HG03342 (cell line): ENCODE results near the gene PLEKHA5.
"Not testable (repeated sequence)": the region's sequence is repeated elsewhere in the genome, so short reads cannot be mapped to it uniquely, and the experiment has no call there.

Experiments used
- ATAC-seq: cut with Tn5 transposase; IDR thresholded peaks from one replicate; pipeline ENCODE4 v1.9.1; 2021; ENCODE audit warnings: mild to moderate bottlenecking, moderate library complexity; ENCODE audit not compliant: unreplicated experiment

The PLEKHA5 gene

DNA sequence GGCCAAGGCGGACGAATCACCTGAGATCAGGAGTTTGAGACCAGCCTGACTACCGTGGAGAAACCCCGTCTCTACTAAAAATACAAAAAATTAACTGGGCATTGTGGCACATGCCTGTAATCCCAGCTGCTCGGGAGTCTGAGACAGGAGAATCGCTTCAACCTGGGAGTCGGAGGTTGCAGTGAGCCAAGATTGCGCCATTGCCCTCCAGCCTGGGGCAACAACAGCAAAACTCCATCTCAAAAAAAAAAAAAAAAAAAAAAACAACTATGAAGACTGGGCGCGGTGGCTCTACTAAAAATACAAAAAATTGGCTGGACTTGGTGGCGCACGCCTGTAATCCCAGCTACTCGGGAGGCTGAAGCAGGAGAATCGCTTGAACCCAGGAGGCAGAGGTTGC lies 176.1 kb downstream of the PLEKHA5 start:
- ATAC-seq = not testable (repeated sequence)

DNA sequence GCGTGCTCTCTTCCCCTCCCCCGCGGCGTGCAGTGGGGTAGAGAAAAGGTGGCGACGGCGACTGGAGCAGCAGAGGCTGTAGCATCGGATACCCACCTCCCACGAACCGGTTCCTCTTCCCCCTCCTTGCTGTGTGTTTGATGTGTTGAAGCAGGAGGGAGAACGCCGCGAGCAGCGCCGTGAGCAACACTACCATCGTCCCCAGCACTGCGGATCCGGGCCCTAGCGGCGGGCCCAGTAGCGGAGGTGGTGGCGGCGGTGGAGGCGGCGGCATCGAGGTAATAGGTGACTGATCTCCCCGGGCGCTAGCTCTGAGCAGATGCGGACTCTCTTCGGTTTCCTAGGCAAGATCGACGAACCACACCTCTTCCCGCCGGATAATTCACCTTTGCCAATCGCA lies 176.8 kb downstream of the PLEKHA5 start:
- no peak for ATAC-seq

- ATAC-seq = no peak
These were observed 177.9 kb downstream of the PLEKHA5 start for GRCh38 chr12:19307451-19307850.

DNA sequence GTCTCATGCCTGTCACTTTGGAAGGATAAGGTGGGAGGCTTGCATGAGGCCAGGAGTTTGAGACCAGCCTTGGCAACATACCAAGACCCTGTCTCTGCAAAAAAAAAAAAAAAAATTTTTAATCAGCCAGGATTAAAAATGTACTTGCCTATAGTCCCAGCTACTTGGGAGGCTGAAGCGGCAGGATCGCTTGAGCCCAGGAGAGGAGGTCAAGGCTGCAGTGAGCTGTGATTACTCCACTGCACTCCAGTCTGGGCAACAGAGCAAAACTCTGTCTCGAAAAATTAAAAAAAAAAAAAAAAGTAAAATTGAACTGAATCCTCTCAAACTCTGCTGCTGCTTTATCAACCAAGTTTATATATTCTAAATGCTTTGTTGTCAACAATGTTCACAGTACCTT lies 181.6 kb downstream of the PLEKHA5 start:
- ATAC-seq = no peak

GRCh38 chr12:19312637-19313036 lies 183.1 kb downstream of the PLEKHA5 start:
- no peak for ATAC-seq

DNA sequence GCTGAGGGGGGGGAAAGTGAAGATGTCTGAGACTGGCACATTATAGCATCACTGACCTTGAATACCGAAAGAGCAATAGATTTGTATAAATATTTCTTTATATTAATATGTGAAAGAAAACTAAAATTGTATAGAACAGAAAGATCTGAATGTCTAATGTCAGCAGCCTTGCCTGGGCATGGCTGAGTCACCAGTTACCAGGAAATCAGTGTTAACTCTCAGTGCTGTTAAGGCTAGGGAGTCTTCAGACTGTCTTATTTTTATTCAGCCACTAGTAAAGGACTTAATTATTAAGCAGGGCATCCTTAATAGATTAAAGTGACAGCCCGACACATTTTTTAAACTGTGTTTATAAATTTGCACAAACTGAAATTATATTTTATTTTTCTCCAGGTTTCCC lies 186.9 kb downstream of the PLEKHA5 start:
- no peak for ATAC-seq

DNA sequence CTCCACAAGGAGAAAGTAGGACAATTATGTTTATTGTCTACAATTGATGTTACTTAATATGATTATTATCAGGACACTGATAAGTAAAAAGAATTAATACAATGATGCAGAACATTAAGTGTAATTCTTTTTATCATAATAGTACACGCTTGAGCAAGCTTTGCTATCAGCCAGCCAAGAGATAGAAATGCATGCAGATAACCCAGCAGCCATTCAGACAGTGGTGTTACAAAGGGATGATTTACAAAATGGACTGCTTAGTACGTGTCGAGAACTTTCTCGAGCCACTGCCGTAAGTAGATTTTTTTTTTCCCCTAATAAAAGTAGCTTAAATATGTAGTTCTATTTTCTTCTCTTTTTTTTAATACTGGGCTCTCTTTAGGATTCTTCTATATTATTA lies 192.8 kb downstream of the PLEKHA5 start:
- ATAC-seq = no peak

DNA sequence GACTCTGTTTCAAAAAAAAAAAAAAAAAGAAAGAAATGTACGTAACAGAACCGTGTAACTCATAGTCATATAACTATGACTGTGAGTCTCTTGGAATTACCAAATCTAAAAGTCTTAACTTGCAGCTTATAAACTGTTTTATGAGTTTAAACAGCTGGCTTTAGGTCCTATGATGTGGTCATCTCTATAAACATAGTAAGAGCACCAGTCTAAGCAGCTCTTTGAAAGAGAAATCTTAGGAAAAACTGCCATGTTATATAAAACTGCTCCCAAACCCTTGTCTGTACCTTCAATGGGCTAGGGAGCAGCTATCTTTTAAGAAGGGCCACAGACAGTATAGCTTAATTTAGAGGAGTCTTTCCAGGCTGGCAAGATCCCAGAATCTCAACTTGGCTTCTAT lies 194.3 kb downstream of the PLEKHA5 start:
- no peak for ATAC-seq

DNA sequence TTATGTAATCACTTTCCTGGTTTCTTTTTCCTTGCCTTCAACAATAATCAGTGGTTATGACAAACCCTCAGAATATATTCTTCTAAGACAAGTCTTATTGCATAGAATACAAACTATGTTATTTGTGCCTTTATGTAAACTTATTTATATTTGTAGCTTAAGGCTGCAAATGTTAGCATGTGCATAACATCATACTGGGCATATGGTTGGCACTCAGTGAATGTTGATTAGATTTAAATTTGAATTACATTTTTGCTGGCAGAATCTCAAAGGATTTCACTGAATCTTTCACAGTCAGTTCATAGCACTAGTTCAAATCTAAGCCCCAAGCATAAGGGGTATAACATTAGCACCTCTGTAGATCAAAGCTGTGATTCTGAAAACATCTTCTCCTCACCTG lies 196.6 kb downstream of the PLEKHA5 start:
- no peak for ATAC-seq

GRCh38 chr12:19332196-19332595 lies 202.7 kb downstream of the PLEKHA5 start:
- ATAC-seq = no peak

DNA sequence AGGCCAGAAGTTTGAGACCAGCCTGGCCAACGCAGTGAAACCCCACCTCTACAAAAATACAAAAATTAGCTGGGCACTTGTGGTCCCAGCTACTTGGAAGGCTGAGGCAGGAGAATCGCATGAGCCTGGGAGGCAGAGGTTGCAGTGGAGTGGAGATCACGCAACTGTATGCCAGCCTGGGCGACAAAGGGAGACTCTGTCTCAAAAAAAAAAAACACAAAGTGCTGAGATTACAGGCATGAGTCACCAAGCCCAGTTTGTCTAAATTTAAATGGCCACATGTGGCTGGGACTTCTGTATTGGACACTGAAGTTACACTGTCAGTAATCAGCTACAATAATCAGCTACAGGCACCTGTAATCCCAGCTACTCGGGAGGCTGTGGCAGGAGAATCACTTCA lies 208.9 kb downstream of the PLEKHA5 start:
- no peak for ATAC-seq

DNA sequence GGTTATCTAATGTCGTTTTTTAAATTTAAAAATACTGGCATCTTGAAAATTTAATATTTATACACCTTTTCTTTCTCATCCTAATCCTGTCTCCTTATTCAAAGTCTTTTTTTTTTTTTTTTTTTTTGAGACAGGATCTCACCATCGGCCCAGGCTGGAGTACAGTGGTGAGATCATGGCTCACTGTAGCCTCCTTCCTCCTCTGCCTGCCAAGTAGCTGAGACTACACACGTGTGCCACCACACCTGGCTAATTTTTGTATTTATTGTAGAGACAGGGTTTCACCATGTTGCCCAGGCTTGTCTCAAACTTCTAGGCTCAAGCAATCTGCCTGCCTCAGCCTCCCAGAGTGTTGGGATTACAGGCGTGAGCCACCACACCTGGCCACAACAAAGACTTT lies 221.3 kb downstream of the PLEKHA5 start:
- ATAC-seq = not testable (repeated sequence)

- no peak for ATAC-seq
These were observed 221.8 kb downstream of the PLEKHA5 start for GRCh38 chr12:19351346-19351745.

GRCh38 chr12:19369691-19370148 lies 240.2 kb downstream of the PLEKHA5 start:
- ATAC-seq = no peak

DNA sequence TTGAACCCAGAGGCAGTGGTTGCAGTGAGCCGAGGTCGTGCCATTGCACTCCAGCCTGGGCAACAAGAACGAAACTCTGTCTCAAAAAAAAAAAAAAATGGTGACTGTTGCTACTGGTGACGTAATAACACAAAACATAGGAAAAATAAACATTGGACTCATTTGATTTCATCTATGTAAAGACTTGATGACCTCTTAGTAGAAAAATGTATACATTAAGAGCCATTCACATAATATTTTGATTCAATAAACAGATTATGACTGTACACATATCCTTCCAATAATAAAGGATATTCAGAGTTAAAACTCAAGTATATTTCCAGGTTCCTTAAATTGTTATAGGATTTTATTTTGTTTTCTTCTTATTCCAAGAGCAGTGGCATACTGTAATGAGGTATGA lies 244.1 kb downstream of the PLEKHA5 start:
- ATAC-seq = no peak

GRCh38 chr12:19375888-19376287 lies 246.4 kb downstream of the PLEKHA5 start:
- no peak for ATAC-seq

GRCh38 chr12:19376691-19377090 lies 247.2 kb downstream of the PLEKHA5 start:
- no peak for ATAC-seq

DNA sequence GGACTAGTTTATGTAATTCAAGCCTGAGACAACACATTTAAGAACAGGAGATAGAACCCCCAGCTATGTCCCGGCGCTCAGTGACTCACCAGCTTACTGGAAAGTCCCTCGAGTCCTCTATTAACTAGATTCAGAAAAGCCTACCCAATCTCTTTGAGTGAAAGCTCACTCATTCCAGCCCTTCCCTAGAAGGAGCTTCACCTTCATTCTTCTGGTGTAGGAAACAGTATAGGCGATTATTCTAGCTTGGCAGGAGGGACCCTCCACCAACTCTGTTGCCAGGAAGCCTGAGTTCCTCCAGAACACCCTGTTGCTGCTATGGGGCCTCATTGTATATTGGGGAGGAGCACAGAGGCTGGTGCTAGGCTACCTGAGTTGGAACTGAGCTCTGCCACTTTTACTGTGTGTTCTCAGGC lies 252.6 kb downstream of the PLEKHA5 start:
- peak; percentile 97 for ATAC-seq

DNA sequence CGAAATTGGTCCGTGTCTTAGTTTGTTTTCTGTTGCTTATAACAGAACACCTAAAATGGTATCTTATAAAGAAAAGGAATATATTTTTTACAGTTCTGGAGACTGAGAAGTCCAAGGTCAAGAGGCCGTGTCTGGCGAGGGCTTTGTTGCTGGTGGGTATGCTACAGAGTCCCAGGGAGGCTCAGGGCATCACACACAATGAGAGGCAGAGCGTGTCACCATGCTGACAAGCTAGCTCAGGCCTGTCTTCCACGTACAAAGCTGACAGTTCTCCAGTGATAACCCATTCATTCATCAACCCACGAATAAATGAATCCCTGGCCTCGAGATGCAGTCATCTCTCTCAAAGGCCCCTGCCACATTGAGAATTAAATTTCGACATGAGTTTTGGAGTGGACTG lies 253.0 kb downstream of the PLEKHA5 start:
- no peak for ATAC-seq

- ATAC-seq = no peak
These were observed 257.6 kb downstream of the PLEKHA5 start for GRCh38 chr12:19387161-19387560.

- ATAC-seq = no peak
These were observed 258.6 kb downstream of the PLEKHA5 start for GRCh38 chr12:19388131-19388549.

DNA sequence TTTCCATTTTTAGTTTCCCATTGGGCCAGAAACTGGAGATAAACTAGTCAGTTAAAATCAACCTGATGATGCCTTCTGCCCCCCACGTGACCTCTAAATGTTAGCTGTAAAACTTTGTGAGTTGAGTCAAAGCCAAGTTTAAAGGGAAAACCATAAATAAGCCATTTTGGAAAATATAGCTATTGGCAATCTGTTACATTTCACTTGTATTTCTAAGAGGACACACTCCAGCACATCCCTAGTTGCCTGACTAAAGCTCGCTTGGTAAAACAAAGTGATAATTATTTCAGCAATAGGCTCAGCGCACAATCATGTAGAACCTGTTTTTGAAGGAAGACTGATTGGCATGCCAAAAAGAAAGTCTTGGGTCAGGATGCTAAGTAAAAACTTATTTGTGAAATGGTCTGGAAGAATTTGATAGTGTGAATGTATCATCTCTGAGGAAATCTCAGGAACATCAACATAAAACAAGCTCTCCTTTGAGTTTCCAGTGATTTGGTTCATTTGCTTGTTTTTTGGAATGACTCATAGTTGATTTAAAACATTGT lies 260.6 kb downstream of the PLEKHA5 start:
- ATAC-seq = no peak

- ATAC-seq = not testable (repeated sequence)
These were observed 263.1 kb downstream of the PLEKHA5 start for GRCh38 chr12:19392644-19393043.
